Right hindlimb (tissue), 1 donor: ENCODE data around the gene KLF11.
"Not testable (repeated sequence)": the region's sequence is repeated elsewhere in the genome, so short reads cannot be mapped to it uniquely, and the experiment has no call there.

Experiments used
- DNase-seq: peaks from one replicate; pipeline ENCODE4 v3.0.0-alpha.2; 2018

Gene KLF11

DNA sequence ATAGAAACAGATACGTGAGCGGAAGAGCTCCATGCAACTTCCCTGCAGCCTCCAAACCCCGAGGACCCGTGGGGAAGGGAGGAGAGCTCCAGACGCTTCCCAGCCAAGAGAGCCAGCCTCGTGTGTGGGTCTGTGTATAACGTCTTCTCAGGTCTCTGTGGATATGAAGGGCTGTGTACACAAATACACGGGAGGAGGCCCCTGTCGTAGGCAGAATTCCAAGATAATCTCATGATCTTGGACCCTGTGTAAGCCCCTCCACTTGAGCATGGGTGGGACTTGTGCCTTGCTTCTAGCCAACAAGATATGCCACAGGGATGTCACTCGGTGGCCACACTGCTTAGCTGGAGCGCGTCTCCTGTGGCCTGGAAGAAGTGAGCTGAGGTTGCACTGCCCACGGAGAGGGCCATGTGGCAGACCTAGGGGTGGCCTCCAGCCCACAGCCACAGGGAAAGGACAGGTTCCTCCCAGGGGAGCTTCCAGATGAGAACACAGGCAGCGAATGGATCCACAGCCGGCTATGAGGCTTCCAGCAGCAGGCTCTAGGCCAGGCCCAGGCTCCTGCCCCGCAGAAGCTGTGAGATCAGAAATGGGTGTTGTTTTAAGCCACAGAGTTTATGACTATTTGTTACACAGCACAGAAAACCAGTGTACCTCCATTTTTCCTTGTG, 15.6 kb upstream of the KLF11 start:
- DNase-seq = no peak

DNA sequence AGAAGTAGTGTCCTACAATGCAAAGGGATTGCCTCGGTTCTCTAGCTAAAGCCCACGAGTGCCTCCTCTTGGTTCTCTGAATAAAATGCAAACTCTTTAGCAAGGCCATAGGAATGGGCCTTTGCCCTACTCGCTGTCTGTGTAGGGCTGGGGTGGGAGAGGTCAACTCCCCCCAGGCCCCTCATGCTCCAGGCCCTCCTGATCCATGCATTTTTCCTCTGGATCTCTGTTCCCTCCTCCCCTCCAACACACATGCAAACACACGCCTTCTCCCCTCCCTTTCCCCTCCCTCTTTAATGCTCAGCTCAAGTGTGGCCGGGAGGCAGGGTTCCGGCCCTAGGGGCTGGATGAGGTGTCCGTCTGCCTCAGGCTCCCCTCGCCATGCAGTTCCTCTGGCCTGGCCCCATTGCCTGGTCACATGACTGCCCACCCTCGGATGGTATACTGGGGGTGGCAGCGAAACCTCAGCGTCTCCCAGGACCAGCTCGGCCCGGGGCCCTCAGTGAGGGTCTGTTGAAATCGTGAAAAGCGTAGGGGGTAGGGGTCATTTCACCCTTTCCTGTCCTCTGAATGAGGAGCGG, 14.9 kb upstream of the KLF11 start:
- DNase-seq = no peak

DNA sequence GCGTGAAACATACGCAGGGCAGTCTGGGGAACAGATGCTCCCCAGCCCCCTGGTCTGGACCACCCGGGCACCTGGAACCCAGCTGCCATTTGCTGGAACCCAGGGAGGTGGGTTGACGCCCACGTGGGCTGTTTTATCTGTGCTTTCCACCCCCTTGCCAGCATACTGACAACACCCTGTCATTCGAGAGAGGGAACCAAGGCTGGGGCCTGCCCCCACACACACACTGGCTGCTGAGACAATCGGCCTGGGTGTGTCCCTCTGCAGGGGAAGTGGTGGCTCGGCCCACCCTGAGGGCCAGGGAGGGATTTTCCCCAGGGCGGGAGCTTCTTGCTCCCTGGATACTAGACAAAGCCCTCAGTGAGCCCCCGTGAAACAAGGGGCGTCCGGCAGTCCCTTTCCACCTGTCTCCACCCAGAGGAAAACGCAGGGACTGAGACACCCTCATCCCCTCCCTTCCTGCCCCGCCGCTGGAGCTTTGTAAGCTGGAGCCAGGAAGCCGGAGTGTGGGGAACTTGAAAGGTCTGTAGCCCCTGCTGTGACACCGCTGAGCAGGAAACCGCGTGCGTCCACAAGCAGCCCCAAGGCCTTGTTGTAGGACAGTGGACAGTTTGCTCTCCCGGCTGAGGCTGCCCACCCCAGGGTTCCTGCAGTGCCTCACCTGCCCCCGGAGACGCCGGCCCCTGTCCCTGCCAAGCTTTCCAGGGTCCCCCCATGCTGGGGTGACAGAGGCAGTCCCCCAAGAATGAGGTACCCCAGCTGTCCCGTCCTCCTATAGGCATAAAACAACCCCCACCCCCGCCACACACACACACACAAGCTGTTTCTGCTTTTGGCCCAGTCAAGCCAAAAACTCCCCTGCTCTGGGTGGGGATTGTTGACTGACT, 14.1 kb upstream of the KLF11 start:
- DNase-seq = no peak

DNA sequence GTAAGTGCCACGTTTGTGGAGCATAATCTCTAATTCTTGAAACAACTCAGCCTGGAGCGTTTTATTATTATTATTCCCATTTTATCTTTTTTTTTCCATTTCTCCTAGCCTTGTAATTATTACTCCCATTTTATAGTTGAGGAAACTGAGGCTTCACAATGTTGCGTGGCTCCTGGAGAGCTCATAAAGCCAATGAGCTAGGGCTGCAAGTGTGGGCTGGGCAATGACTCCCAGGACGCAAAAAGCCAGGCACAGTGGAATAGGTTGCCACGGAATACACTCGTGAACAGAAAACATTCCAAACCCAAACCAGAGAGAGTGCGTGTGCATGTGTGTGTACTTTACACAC, 13.5 kb upstream of the KLF11 start:
- no peak for DNase-seq

DNA sequence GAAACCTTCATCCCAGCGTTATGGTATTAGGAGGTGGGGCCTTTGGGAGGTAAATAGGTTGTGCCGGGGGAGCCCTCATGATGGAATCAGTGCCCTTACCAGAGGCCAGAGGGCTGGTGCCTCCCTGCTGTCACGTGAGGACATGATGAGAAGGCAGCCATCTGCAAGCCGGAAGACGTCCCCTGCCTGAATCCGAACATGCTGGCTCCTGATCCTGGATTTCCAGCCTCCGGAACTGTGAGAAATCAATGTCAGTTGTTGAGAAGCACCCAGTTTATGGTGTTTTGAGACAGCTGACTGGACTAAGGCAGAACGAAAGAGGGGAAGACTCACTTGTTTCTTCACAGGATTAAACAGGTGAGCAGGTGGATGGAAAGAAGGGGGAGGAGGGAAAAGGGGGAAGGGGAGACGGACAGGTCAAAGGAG, 13.0 kb upstream of the KLF11 start:
- DNase-seq = no peak

DNA sequence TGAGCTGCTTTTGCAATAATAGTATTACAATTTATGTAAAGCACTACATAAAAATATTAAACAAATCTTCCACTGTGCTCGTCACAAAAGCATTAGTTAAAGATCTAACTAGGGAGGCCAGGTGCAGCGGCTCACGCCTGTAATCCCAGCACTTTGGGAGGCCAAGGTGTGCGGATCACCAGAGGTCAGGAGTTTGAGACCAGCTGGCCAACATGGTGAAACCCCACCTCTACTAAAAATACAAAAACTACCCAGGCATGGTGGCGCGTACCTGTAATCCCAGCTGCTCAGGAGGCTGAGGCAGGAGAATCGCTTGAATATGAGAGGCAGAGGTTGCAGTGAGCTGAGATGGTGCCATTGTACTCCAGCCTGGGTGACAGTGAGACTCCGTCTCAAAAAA, 12.6 kb upstream of the KLF11 start:
- not testable (repeated sequence) for DNase-seq

DNA sequence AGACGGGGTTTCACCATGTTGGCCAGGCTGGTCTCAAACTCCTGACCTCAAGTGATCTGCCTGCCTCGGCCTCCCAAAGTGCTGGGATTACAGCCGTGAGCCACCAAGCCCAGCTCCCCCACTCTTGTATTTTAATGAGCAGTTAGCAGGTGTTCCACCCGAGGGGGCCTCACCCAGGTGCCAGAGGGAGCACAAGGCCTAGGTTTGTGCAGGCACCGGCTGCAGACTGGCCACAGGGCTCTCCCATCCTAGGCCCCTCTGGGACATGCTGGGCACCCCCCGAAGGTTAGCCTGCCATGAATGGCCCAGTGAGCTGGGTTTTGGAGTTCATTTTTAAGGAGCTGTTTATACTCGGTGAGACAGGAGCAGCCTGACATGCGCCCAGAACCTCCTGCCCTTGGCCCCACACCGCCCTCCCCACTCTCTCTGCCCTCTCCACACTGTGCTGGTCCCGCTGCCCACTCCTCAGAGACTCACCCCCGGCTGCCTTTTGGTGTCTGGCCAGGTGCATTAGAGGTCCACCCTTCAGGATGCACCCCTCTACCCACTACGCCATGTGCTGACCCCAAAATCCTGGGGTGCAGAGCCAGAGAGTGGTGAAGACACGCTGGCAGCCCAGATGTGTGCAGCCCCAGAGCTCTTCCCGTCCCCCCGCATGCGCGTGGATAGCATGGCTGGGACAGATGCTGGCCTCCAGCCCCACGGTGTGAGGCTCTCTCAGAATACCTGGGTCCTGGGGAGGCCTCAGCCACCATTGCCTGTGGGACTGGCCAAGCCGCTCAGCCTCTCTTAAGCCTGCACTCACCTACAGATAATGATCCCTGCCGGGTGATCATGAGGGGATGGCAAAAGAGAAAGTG, 11.2 kb upstream of the KLF11 start:
- DNase-seq = no peak

DNA sequence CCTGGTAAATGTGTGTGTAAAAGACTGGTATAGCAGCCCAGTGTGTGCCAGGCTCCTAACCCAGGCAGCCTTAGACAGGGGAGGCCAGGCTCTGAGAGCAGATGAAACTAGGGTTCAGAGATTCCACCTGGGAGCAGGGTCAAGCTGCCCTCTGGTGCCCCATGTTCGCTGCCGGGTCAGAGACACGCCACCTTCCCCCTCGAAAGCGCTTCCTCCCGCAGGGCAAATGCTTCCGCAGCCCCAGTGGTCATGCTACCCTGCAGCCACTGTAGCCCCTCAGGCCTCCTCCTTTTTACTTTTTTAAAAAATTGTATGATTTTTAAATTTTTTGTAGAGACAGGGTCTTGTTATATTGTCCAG, 10.6 kb upstream of the KLF11 start:
- no peak for DNase-seq

DNA sequence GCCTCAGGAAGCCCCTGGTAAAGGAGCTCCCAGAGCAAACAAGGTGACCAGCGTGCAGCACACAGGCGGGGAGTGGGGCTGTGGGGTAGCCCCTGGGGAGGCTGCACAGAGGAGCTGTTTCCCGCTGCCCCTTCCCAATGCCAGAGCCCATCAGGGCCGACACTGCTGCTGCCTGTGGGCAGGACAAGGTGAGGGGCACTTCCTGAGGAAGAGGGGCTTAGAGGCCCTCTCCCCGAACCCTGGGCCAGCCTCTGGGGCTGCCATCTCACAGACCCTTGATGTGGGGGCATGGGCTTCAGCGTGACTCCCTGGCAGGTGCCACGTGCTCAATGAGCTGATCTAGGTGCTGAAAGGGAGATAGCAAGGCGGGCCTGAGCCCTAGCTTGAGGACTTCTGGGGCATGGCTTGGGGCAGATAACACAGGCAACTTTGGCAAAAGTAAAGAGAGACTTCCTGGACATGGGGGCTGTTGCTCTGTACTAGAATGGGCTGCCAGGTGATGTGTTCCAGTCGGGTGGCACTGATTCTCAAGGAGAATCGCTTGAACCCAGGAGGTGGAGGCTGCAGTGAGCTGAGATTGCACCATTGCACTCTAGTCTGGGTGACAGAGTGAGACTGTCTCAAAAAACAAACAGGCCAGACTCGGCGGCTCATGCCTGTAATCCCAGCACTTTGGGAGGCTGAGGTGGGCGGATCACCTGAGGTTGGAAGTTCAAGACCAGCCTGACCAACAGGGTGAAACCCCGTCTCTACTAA, 9.9 kb upstream of the KLF11 start:
- DNase-seq = no peak

DNA sequence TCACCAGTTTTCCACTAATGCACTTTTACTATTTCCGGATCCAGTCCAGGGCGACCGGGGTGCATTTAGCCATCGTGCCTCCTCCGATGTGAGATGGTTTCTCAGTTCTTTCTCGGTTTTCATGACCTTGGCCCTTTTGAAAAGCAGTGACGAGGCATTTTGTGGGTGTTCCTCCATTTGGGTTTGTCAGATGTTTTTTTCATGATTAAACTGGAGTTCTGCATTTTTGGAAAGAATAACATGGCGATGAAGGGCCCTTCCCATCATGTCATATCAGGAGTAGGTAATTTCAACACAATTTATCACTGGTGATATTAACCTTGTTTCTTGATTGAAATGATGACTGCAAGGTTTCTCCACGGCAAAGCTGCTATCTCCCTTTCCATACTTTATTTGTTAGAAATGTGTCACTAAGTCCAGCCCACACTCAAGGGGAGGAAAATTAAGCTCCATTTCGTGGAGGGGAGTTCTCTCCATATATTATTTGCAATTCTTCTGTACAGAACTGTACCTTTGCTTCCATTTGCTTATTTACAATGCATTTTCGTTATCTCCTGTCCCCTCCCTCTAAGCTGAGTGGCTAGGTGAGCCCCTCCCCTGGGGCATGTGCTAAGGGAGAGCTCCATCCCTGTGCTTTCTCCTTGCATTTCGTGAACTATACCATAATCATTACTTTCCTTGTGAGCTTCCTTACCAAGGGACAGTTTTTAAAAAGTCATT, 8.9 kb upstream of the KLF11 start:
- DNase-seq = no peak

DNA sequence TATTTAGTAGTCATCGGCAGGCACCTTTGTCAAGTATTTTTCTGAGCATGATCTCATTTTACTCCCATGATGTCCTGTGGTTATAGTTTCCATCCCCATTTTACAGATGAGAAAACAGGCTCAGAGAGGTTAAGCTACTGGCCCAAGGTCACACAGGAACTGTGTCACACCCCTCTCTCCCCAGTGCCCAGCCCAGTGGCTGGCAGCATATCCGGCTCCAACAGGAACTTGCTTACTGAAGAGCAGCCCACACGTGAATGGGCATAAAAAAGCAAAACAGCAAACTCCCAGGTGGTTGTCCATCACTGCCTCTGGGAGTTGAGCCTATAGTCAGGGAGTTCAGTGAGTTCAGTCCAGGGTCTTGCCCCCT, 8.3 kb upstream of the KLF11 start:
- no peak for DNase-seq

DNA sequence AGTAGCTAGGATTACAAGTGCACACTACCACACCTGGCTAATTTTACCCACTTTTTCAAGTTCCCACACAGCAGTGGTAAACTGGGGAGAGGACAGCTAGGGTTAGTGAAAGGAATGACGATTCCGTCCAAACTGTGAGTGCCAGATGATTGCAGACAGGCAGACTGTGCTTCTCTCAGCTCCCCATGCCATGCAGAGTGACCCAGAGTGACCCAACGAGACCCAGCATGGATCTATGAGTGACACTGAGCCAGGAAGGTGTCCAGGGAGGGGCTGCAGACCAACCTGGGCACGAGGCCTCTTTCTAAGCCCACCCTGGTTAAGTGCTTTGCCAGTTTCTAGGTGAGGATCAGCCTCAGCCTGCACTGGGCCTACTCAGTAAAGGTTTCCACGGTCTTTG, 7.7 kb upstream of the KLF11 start:
- no peak for DNase-seq

DNA sequence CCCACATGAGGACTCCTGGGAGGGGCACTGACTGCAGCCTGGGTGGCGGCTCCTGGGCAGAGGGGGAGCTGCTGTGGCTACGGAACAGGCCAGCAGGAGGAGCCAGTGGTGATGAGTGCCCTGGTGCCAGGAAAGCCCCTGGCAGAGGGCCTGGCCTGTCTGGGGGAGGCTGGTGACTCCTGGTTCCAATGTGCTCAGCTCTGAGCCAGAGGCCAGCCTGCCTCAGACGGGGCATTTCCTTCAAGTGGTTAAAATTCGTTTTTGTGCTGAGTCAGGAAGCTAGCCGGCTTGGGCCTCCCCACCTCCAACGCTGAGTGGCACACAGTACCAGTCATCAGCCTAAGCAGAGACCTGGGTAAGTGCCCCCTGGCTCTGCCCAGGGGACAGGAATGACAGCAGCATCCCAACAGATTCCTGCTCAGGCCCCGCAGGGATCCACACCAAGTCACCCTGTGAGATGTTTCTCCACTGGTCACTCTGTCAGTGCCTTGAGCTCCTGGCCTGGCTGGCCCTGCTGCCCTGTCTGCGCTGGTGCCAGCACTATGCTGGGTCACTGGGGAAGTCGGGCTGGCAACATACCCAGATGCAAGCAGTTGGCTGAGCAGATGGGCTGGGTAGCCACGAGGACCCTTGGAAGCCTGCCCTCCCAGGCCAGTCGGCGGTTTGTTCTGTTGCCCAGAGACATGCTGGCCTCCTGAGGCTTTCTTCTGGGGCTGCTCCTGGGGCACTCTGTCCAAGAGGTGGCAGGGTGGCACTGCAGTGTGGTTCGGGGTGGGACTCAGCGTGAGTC, 7.1 kb upstream of the KLF11 start:
- peak; percentile 73 for DNase-seq

DNA sequence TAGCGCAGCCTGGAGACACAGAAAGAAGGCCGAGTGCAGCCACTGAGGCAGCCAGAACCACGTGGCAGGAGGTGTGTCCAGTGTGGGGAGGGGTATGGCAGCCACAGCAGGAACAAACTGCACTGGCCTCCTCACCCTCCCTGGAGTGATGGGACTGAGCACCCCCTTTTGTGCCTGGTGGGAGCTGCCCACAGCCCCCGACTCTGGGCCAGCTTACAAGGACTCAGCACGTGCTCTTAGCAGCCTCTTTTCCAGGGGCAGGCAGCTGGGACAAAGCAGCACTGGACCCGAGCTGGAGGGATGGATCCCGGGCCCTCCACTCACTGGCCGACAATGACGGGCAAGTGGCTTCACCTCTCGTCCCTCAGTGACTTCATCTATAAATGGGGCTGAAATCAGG, 5.2 kb upstream of the KLF11 start:
- no peak for DNase-seq

DNA sequence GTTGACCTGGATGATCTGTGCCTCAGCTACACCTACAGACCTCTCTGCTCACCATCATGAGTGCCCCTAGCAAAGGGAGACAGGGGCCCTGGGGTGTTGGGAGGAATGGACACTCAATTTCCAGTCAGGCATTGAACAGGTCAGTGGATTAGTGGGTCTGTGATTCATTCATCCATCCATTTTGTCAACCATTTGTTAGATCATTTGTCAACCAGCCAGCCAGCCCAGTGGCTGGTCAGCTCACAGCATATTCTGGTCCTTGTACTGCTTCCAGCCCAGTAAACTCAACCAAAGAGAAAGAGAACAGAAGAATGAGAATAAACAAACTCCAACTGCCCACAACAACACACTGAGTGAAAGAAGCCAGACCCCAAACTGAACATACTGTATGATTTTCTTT, 4.6 kb upstream of the KLF11 start:
- no peak for DNase-seq

DNA sequence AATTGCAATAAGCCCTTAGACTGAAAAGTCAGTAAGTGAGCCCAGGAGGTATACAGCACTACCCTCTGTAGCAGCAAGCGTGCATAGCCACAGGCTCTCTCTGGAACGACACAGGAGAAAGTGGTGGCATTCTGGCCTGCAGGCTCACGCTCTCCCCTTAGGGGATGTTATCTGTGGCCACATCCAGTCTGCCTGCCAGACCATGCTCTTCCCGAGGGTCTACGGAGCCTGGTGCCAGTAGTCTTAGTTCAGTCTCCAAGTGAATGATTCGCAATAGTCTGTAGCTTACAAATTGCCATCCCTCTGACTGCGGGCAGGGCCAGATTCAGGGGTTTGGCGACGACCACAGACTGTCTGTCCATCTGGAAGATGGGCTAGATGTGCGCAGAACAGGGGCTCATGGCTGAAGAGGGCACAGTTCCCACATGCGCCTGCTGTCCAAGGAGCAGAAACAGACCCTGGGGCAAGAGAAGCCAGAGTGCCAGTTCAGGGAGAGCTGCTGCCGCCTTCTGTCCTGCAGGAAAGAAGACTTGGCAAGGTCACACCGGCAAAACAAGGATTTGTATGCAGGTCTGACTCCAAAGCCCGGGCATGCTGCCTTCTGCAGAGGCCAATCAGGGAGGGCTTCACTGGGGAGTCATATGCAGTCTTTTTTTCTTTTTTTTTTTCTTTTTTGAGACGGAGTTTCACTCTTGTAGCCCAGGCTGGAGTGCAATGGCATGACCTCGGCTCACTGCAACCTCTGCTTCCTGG, 3.5 kb upstream of the KLF11 start:
- DNase-seq = no peak

DNA sequence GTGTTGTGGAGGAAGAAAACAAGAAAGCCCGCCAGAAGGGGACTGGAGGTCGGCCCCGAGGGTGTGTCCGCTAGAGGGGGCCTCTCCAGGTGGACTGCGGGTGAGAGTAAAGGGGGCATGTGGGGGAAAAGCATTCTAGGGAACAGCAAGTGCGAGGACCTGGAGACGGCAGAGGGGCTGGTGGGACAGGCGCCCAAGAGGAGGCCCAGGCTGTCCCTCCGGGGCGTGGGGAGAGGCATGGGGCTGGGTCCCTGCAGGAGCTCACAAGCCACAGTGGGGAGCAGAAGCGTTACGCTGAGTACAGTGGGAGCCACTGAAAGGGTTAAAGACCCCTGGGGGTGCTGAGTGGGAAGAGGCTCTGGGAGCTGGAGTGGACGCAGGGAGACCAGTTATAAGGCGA, 1.6 kb upstream of the KLF11 start:
- no peak for DNase-seq

DNA sequence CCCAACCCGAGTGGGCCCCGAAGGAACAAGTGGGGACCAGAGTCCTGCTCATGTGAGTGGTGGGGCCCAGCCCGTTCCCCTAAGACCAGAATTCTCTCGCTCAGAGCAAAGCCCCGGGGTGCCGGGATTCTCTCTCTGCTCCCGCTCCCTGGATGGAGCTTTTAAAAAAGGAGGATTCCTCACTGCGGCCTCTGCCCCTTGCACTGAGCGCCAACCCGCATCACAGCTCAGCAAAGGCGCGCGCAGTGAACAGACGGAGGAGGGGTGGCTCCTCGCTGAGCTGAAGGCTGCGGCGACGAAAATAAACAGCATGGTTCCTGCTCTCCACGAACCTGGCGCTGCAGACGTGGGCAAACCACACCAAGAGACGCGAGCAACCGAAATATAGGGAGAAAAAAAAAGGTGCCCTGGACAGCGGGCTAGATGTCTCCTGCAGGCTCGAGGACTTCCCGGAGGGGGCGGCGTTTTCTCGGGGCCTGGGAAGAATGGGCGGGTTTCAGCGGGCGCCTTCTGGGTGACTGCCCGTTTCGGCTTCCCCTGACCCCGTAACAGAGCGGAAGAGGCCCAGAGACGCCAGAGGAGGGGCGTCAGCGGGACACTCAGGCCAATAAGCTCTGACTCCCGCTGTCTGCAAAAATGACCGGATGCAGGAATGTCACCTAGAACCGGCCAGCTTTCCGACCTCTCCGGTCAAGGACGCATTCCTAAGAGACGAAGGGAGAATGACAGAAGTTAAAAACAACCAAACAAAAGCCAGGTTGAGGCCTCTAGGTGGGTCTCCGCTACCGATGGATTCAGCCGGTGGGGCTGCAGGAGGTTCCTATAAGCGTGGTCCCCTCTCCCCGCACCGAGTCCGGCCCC, 819 bp upstream of the KLF11 start:
- DNase-seq = peak; percentile 88

DNA sequence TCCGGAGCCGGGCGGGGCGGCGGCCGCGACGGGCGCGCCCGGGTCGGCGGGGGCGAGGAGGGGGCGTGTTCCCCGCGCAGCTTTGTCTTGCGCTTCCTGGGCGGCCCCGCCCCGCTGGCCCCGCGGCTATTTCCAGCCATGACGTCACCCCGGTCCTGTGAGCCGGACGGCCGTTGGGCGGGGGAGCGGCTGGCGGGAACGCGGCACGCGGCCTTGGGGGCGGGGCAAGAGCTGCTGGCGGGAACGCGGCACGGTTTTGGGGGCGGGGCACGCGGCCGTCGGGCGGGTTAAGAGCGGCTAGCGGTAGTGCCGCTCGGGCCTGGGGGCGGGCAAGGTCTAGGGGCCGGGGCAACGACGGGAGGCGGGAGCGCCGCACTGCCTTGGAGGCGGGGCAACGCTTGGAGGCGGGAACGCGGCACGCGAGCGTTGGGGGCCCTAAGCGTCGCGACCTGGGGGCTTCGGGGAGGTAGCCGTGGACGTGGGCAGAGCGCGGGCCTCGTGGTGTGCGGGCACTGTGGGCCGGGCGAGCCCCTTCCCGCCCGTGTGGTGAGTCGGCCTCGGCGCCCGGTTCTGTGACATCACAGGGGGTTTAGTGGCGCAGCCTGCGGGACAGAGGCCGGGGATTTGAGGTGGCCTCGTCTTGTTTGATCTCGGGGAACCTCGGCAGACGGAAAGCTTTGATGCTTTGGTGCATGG, 704 bp downstream of the KLF11 start:
- DNase-seq = peak; percentile 98
